Renal cortical epithelial cell (primary cell): ENCODE results near the gene E2F4. TPM values are rescaled to one million over a fixed set of nuclear protein-coding genes. Genes with fewer than 3 reads are reported as not detected.
A peak's percentile ranks its signal among the peaks of the same experiment; 100 is the strongest.

Source experiments
- DNase-seq: peaks from one replicate; pipeline ENCODE4 v3.0.0-alpha.2; 2011; ENCODE audit warnings: low read depth
- total RNA-seq: library from RNA; depleted of rRNA; stranded (reverse); fragments of >200 nt; gene quantifications from 2 replicates; pipeline ENCODE4 v1.2.3, GENCODE V29; 2014

The E2F4 gene
- total RNA-seq, 1 donor from 2014 or later: 56.0 TPM

GRCh38 chr16:67157892-67158635 is 33.9 kb upstream of the E2F4 start:
- no peak for DNase-seq

- DNase-seq: no peak
Measured at GRCh38 chr16:67158637-67159600, 33.0 kb upstream of the E2F4 start.

- DNase-seq: no peak
Measured at GRCh38 chr16:67161595-67162058, 30.3 kb upstream of the E2F4 start.

GRCh38 chr16:67162506-67163163 is 29.3 kb upstream of the E2F4 start:
- no peak for DNase-seq

- DNase-seq: no peak
Measured at GRCh38 chr16:67163164-67163998, 28.6 kb upstream of the E2F4 start.

GRCh38 chr16:67163999-67164558 is 27.9 kb upstream of the E2F4 start:
- no peak for DNase-seq

- DNase-seq: no peak
Measured at GRCh38 chr16:67164599-67165061, 27.3 kb upstream of the E2F4 start, which contains the start of gene HSF4. Gene HSF4, plus strand, starts transcription at chr16:67164745. Its CDS starts 67 bp downstream, at chr16:67164812.

- DNase-seq: no peak
Measured at GRCh38 chr16:67165121-67166078, 26.6 kb upstream of the E2F4 start.

- no peak for DNase-seq
Measured at GRCh38 chr16:67166110-67166547, 25.8 kb upstream of the E2F4 start.

GRCh38 chr16:67166598-67167168 is 25.3 kb upstream of the E2F4 start:
- DNase-seq: no peak

GRCh38 chr16:67167588-67167987 is 24.4 kb upstream of the E2F4 start:
- DNase-seq: no peak

GRCh38 chr16:67169011-67169451 is 22.9 kb upstream of the E2F4 start:
- no peak for DNase-seq

- DNase-seq: no peak
Measured at GRCh38 chr16:67169642-67170167, 22.2 kb upstream of the E2F4 start.

- peak; percentile 69 for DNase-seq
Measured at GRCh38 chr16:67170168-67170948, 21.6 kb upstream of the E2F4 start, which contains the start of gene NOL3. Gene NOL3, plus strand, starts transcription at chr16:67170538.

GRCh38 chr16:67170949-67171649 is 20.9 kb upstream of the E2F4 start:
- peak; percentile 27 for DNase-seq

GRCh38 chr16:67173323-67173722 is 18.6 kb upstream of the E2F4 start:
- DNase-seq: peak; percentile 22
